HG02642 (cell line): ENCODE results near the gene THNSL1.
"Not testable (repeated sequence)": the region's sequence is repeated elsewhere in the genome, so short reads cannot be mapped to it uniquely, and the experiment has no call there.

Experiments
- ATAC-seq: cut with Tn5 transposase; IDR thresholded peaks from one replicate; pipeline ENCODE4 v1.9.1; 2021; ENCODE audit warnings: mild to moderate bottlenecking; ENCODE audit not compliant: unreplicated experiment, poor library complexity

Gene THNSL1

GRCh38 chr10:25016376-25017153, at the start of gene THNSL1:
Gene THNSL1 (plus strand): TSS chr10:25016612. CDS start chr10:25023224, 6,612 bp downstream.
- peak; percentile 99 for ATAC-seq

- ATAC-seq, result no peak
Measured at GRCh38 chr10:24966962-24967481, 49.4 kb upstream of the THNSL1 start.

GRCh38 chr10:24968349-24968748, 48.1 kb upstream of the THNSL1 start:
- ATAC-seq, result no peak

GRCh38 chr10:24968951-24969350, 47.5 kb upstream of the THNSL1 start:
- ATAC-seq, result not testable (repeated sequence)

- ATAC-seq, result no peak
Measured at GRCh38 chr10:24969841-24970281, 46.6 kb upstream of the THNSL1 start.

GRCh38 chr10:24971374-24971773, 45.0 kb upstream of the THNSL1 start:
- ATAC-seq, result no peak

- ATAC-seq, result no peak
Measured at GRCh38 chr10:24973163-24973562, 43.2 kb upstream of the THNSL1 start.

- no peak for ATAC-seq
Measured at GRCh38 chr10:24974976-24975375, 41.4 kb upstream of the THNSL1 start.

- no peak for ATAC-seq
Measured at GRCh38 chr10:24979685-24980084, 36.7 kb upstream of the THNSL1 start.

GRCh38 chr10:24981161-24981710, 35.2 kb upstream of the THNSL1 start:
- ATAC-seq, result no peak

GRCh38 chr10:24982319-24983112, 33.9 kb upstream of the THNSL1 start:
- ATAC-seq, result no peak

GRCh38 chr10:24983130-24983529, 33.3 kb upstream of the THNSL1 start:
- no peak for ATAC-seq

- ATAC-seq, result no peak
Measured at GRCh38 chr10:24983946-24984345, 32.5 kb upstream of the THNSL1 start.

GRCh38 chr10:24984906-24985305, 31.5 kb upstream of the THNSL1 start:
- no peak for ATAC-seq

GRCh38 chr10:24988831-24989640, 27.4 kb upstream of the THNSL1 start:
- ATAC-seq, result no peak

- ATAC-seq, result no peak
Measured at GRCh38 chr10:24989867-24990266, 26.5 kb upstream of the THNSL1 start.

- no peak for ATAC-seq
Measured at GRCh38 chr10:24991298-24991697, 25.1 kb upstream of the THNSL1 start.

GRCh38 chr10:24992512-24993133, 23.8 kb upstream of the THNSL1 start:
- ATAC-seq, result no peak

GRCh38 chr10:24993237-24993958, 23.0 kb upstream of the THNSL1 start:
- ATAC-seq, result no peak
